Fibroblast of lung (primary cell): ENCODE measurements around the gene TMEM131L. TPM values are rescaled to one million over a fixed set of nuclear protein-coding genes. Genes with fewer than 3 reads are reported as not detected.

Source experiments
- DNase-seq, 2 donors: peaks; one replicate each; pipeline versions ENCODE4 v3.0.0 to v3.0.0-alpha.2; 2010; ENCODE audit warnings: low read depth in 2 of 2
- H2AFZ ChIP-seq: 2 replicates; pipeline ENCODE4 v1.5.1; 2012; ENCODE audit warnings: low read length, control low read depth, inconsistent platforms
- H3K27ac ChIP-seq: 2 replicates; pipeline ENCODE4 v1.5.1; 2011; ENCODE audit warnings: low read length, control low read depth; ENCODE audit not compliant: insufficient read depth
- H3K27me3 ChIP-seq: 2 replicates; pipeline ENCODE4 v1.5.1; 2011; ENCODE audit warnings: mild to moderate bottlenecking, low read length; ENCODE audit not compliant: control insufficient read depth, insufficient read depth
- H3K36me3 ChIP-seq: 2 replicates; pipeline ENCODE4 v1.5.1; 2011; ENCODE audit warnings: low read length; ENCODE audit not compliant: control insufficient read depth, insufficient read depth
- H3K4me1 ChIP-seq: 2 replicates; pipeline ENCODE4 v1.5.1; 2011; ENCODE audit warnings: low read length; ENCODE audit not compliant: control insufficient read depth, insufficient read depth; ENCODE audit errors: extremely low read depth
- H3K4me2 ChIP-seq: 2 replicates; pipeline ENCODE4 v1.5.1; 2011; ENCODE audit warnings: low read length, control low read depth; ENCODE audit not compliant: insufficient read depth; ENCODE audit errors: extremely low read depth
- H3K4me3 ChIP-seq, 4 experiments: fragments of 200-600 bp in 1 of 4; sonication (generic) in 1 of 4; replicated peaks in 1 of 4; 2 replicates each; pipeline ENCODE4 v1.5.1; 2011 to 2016; ENCODE audit warnings: low read length in 4 of 4, low read depth in 3 of 4, mild to moderate bottlenecking in 3 of 4, control low read depth in 2 of 4, inconsistent platforms in 1 of 4, mixed read lengths in 1 of 4; ENCODE audit not compliant: insufficient read depth in 1 of 4; ENCODE audit errors: control extremely low read depth in 1 of 4
- H3K79me2 ChIP-seq: 2 replicates; pipeline ENCODE4 v1.5.1; 2012; ENCODE audit warnings: mild to moderate bottlenecking, low read length, inconsistent platforms; ENCODE audit not compliant: control insufficient read depth, insufficient read depth
- H3K9ac ChIP-seq: 2 replicates; pipeline ENCODE4 v1.5.1; 2011; ENCODE audit warnings: mild to moderate bottlenecking, low read length, control low read depth; ENCODE audit not compliant: insufficient read depth
- H3K9me3 ChIP-seq: 2 replicates; pipeline ENCODE4 v1.5.1; 2012; ENCODE audit warnings: low read depth, low read length; ENCODE audit not compliant: control insufficient read depth, insufficient read depth
- H4K20me1 ChIP-seq: 2 replicates; pipeline ENCODE4 v1.5.1; 2011; ENCODE audit warnings: low read length; ENCODE audit not compliant: control insufficient read depth, insufficient read depth; ENCODE audit errors: extremely low read depth
- CTCF ChIP-seq, 2 donors: IDR thresholded peaks in 1 of 2; conservative IDR thresholded peaks in 1 of 2; 1 replicate in 1 of 2; 2 replicates in 1 of 2; pipeline ENCODE4 v1.5.1; 2011 to 2012; ENCODE audit warnings: low read length in 2 of 2, control low read depth in 1 of 2, inconsistent platforms in 1 of 2, low read depth in 1 of 2, mild to moderate bottlenecking in 1 of 2
- EZH2 ChIP-seq: IDR thresholded peaks from 2 replicates; pipeline ENCODE4 v1.5.1; 2012; ENCODE audit warnings: low read length, control low read depth, mild to moderate bottlenecking; ENCODE audit errors: missing control alignments
- polyA plus RNA-seq, 2 donors: library from polyadenylated mRNA; depleted of rRNA in 1 of 2; stranded (reverse) in 1 of 2; unstranded in 1 of 2; fragments of >200 nt; gene quantifications; 2 replicates each; pipeline ENCODE4 v1.2.1, GENCODE V29; 2011 to 2012; ENCODE audit warnings: missing spikeins in 1 of 2
- total RNA-seq: library from RNA; depleted of rRNA; stranded (reverse); fragments of >200 nt; gene quantifications from 2 replicates; pipeline ENCODE4 v1.2.1, GENCODE V29; 2014

TMEM131L gene
- total and polyA plus RNA-seq, 2 donors (not counting 1 experiment from before 2014, with no cell fraction given), result 7.7 to 15.0 TPM

- no peak for DNase-seq
- no peak overlapping the region for H2AFZ ChIP-seq
- no peak overlapping the region for H3K4me2 ChIP-seq
- TF ChIP-seq EZH2 (no peak), CTCF (conservative IDR thresholded peaks at IDR 0.05 in 1 of 2, IDR thresholded peaks at IDR 0.05 in 1 of 2; ENCODE audit: low read depth in 1 of 2, low read length in 2 of 2) (no peak)
- H3K79me2 ChIP-seq, result no peaks in the 10 kb centered on the region
- no peaks in the 10 kb centered on the region for H3K27me3 ChIP-seq
- peaks cover 2% of the 10 kb centered on the region for H3K4me1 ChIP-seq
- no peaks in the 10 kb centered on the region for H3K9me3 ChIP-seq
- no peak overlapping the region for H3K4me3 ChIP-seq
- H3K9ac ChIP-seq, result no peak overlapping the region
- no peak overlapping the region for H3K27ac ChIP-seq
- H4K20me1 ChIP-seq, result no peaks in the 10 kb centered on the region
- no peaks in the 10 kb centered on the region for H3K36me3 ChIP-seq
Observed at GRCh38 chr4:153556435-153556815, 90.3 kb downstream of the TMEM131L start.

- Histone ChIP-seq H3K9ac (no peak overlapping the region), H4K20me1 (no peaks in the 10 kb centered on the region), H3K4me2 (no peak overlapping the region), H3K36me3 (no peaks in the 10 kb centered on the region), H3K4me1 (peaks cover 7% of the 10 kb centered on the region), H3K27ac (no peak overlapping the region), H3K27me3 (no peaks in the 10 kb centered on the region), H3K79me2 (no peaks in the 10 kb centered on the region), H3K4me3 (no peak overlapping the region), H3K9me3 (no peaks in the 10 kb centered on the region), H2AFZ (no peak overlapping the region)
- TF ChIP-seq EZH2 (no peak), CTCF (conservative IDR thresholded peaks at IDR 0.05 in 1 of 2, IDR thresholded peaks at IDR 0.05 in 1 of 2; ENCODE audit: low read depth in 1 of 2, low read length in 2 of 2) (no peak)
- DNase-seq, result peak in 1 of 2 donors; percentile 38
Observed at GRCh38 chr4:153560908-153561307, 94.7 kb downstream of the TMEM131L start.

- no peaks in the 10 kb centered on the region for H4K20me1 ChIP-seq
- peak; percentile 40 to 57 for DNase-seq
- H3K9ac ChIP-seq, result no peak overlapping the region
- no peak overlapping the region for H3K4me2 ChIP-seq
- TF ChIP-seq CTCF (conservative IDR thresholded peaks at IDR 0.05 in 1 of 2, IDR thresholded peaks at IDR 0.05 in 1 of 2; ENCODE audit: low read depth in 1 of 2, low read length in 2 of 2) (no peak), EZH2 (no peak)
- no peaks in the 10 kb centered on the region for H3K9me3 ChIP-seq
- no peaks in the 10 kb centered on the region for H3K27me3 ChIP-seq
- H2AFZ ChIP-seq, result no peak overlapping the region
- no peak overlapping the region for H3K27ac ChIP-seq
- H3K79me2 ChIP-seq, result no peaks in the 10 kb centered on the region
- no peaks in the 10 kb centered on the region for H3K36me3 ChIP-seq
- H3K4me3 ChIP-seq, result no peak overlapping the region
- peaks cover 7% of the 10 kb centered on the region for H3K4me1 ChIP-seq
Observed at GRCh38 chr4:153564630-153565525, 98.7 kb downstream of the TMEM131L start.
